HG03108 (cell line): Measurements from ENCODE around the gene EXOSC6.
"Not testable (repeated sequence)": the region's sequence is repeated elsewhere in the genome, so short reads cannot be mapped to it uniquely, and the experiment has no call there.

Experiments
- ATAC-seq: cut with Tn5 transposase; IDR thresholded peaks from one replicate; pipeline ENCODE4 v1.9.1; 2021; ENCODE audit warnings: moderate library complexity; ENCODE audit not compliant: unreplicated experiment

The EXOSC6 gene

GRCh38 chr16:70255574-70255973, 3.8 kb upstream of the EXOSC6 start:
- no peak for ATAC-seq

- no peak for ATAC-seq
Observed at GRCh38 chr16:70254965-70255286, 3.2 kb upstream of the EXOSC6 start.

GRCh38 chr16:70254180-70254964, 2.6 kb upstream of the EXOSC6 start:
- ATAC-seq = no peak

GRCh38 chr16:70253291-70254106, 1.8 kb upstream of the EXOSC6 start:
- no peak for ATAC-seq

GRCh38 chr16:70252355-70252988, 732 bp upstream of the EXOSC6 start:
- ATAC-seq = no peak

- ATAC-seq = peak; percentile 33
Observed at GRCh38 chr16:70250748-70251628, 752 bp downstream of the EXOSC6 start.

GRCh38 chr16:70249697-70250096, 2.0 kb downstream of the EXOSC6 start:
- ATAC-seq = not testable (repeated sequence)

GRCh38 chr16:70238773-70239172, 13.0 kb downstream of the EXOSC6 start:
- ATAC-seq = not testable (repeated sequence)

- ATAC-seq = not testable (repeated sequence)
Observed at GRCh38 chr16:70231831-70232230, 19.9 kb downstream of the EXOSC6 start.

GRCh38 chr16:70226024-70226423, 25.7 kb downstream of the EXOSC6 start:
- ATAC-seq = not testable (repeated sequence)

GRCh38 chr16:70225430-70225829, 26.3 kb downstream of the EXOSC6 start:
- not testable (repeated sequence) for ATAC-seq

- ATAC-seq = not testable (repeated sequence)
Observed at GRCh38 chr16:70224645-70225044, 27.1 kb downstream of the EXOSC6 start.

GRCh38 chr16:70223971-70224513, 27.7 kb downstream of the EXOSC6 start:
- ATAC-seq = not testable (repeated sequence)

GRCh38 chr16:70223216-70223615, 28.5 kb downstream of the EXOSC6 start:
- ATAC-seq = not testable (repeated sequence)

- not testable (repeated sequence) for ATAC-seq
Observed at GRCh38 chr16:70222574-70222973, 29.2 kb downstream of the EXOSC6 start.

GRCh38 chr16:70218586-70218985, 33.2 kb downstream of the EXOSC6 start:
- ATAC-seq = not testable (repeated sequence)

GRCh38 chr16:70206382-70206781, 45.4 kb downstream of the EXOSC6 start:
- not testable (repeated sequence) for ATAC-seq

- not testable (repeated sequence) for ATAC-seq
Observed at GRCh38 chr16:70204668-70205405, 46.9 kb downstream of the EXOSC6 start.

- ATAC-seq = not testable (repeated sequence)
Observed at GRCh38 chr16:70204010-70204409, 47.7 kb downstream of the EXOSC6 start.

GRCh38 chr16:70203508-70203907, 48.2 kb downstream of the EXOSC6 start:
- ATAC-seq = not testable (repeated sequence)
